ENCODE measurements around the gene PDHX.

The PDHX gene

GRCh38 chr11:35042224-35042623, 125.8 kb downstream of the PDHX start:
- DNase-seq (ENCODE audit: low spot score), result no peak
- ChIA-PET CTCF (no interaction called here), POLR2A (ENCODE audit: low non-redundant PET) (no interaction called here)
- TF ChIP-seq, protein P1, sequence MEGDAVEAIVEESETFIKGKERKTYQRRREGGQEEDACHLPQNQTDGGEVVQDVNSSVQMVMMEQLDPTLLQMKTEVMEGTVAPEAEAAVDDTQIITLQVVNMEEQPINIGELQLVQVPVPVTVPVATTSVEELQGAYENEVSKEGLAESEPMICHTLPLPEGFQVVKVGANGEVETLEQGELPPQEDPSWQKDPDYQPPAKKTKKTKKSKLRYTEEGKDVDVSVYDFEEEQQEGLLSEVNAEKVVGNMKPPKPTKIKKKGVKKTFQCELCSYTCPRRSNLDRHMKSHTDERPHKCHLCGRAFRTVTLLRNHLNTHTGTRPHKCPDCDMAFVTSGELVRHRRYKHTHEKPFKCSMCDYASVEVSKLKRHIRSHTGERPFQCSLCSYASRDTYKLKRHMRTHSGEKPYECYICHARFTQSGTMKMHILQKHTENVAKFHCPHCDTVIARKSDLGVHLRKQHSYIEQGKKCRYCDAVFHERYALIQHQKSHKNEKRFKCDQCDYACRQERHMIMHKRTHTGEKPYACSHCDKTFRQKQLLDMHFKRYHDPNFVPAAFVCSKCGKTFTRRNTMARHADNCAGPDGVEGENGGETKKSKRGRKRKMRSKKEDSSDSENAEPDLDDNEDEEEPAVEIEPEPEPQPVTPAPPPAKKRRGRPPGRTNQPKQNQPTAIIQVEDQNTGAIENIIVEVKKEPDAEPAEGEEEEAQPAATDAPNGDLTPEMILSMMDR (conservative IDR thresholded peaks at IDR 0.05; ENCODE audit: low read depth), result no peak
- H3K27ac ChIP-seq, result no peak overlapping the region

- H3K27ac ChIP-seq, result no peak overlapping the region
- no peak for DNase-seq (ENCODE audit: low spot score)
- CTCF ChIA-PET, result no interaction called here
- TF ChIP-seq, protein P1 (conservative IDR thresholded peaks at IDR 0.05; ENCODE audit: low read depth), result no peak
- POLR2A ChIA-PET (ENCODE audit: low non-redundant PET), result no interaction called here
Observed at GRCh38 chr11:35042913-35043312, 126.5 kb downstream of the PDHX start.

DNA sequence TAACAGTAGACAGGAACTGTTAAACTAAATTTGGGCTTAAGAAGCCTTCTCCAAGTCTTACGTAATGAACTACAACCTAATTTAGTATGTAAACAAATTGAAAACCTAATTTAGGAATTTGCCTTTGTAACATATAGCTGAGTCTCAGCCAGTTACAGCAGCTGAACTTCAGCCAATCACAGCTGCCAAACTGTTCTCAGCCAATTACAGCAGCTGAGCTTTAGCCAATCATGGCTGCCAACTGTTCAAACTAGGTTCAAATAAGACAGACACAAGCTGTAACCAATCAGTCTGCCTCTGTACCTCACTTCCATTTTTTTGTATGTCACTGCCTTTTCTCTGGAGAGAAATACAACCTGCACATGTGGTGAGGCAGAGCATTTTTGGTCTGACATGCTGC, 127.5 kb downstream of the PDHX start:
- CTCF ChIA-PET, result interaction anchor here (0.5 to 0.7 kb wide), 2 partner anchors 14 to 376 kb away, joined by 3 to 4 read pairs; no protein-coding TSS in a partner anchor
- no peak overlapping the region for H3K27ac ChIP-seq
- POLR2A ChIA-PET (ENCODE audit: low non-redundant PET), result no interaction called here
- TF ChIP-seq, protein P1 (conservative IDR thresholded peaks at IDR 0.05; ENCODE audit: low read depth), result no peak
- DNase-seq (ENCODE audit: low spot score), result no peak

GRCh38 chr11:35045236-35045820, 128.9 kb downstream of the PDHX start:
- no peak for DNase-seq (ENCODE audit: low spot score)
- TF ChIP-seq, protein P1 (conservative IDR thresholded peaks at IDR 0.05; ENCODE audit: low read depth), result no peak
- POLR2A ChIA-PET (ENCODE audit: low non-redundant PET), result no interaction called here
- CTCF ChIA-PET, result interaction anchor here (0.8 kb wide), 1 partner anchor 9 kb away, joined by 3 read pairs; no protein-coding TSS in a partner anchor
- H3K27ac ChIP-seq, result no peak overlapping the region

All from RWPE1 (cell line).